Measurements from ENCODE around the gene FADS6. TPM values are rescaled to one million over a fixed set of nuclear protein-coding genes. Genes with fewer than 3 reads are reported as not detected.
"Not testable (repeated sequence)": the region's sequence is repeated elsewhere in the genome, so short reads cannot be mapped to it uniquely, and the experiment has no call there.

The FADS6 gene
- polyA plus RNA-seq, 1 donor from 2014 or later = not detected

GRCh38 chr17:74916136-74916850 is 22.9 kb upstream of the FADS6 start:
- Histone ChIP-seq H2AFZ (ENCODE audit: low read depth, low read length) (no peak overlapping the region), H3K36me3 (ENCODE audit: insufficient read depth, low read length) (no peaks in the 10 kb centered on the region), H4K20me1 (ENCODE audit: insufficient read depth) (no peaks in the 10 kb centered on the region), H3K4me3 (ENCODE audit: low read length) (no peak overlapping the region), H3K79me2 (replicated peaks; ENCODE audit: insufficient read depth, low read length) (no peaks in the 10 kb centered on the region), H3K27me3 (ENCODE audit: insufficient read depth, low read depth, low read length) (no peaks in the 10 kb centered on the region), H3K27ac (ENCODE audit: low read length) (no peak overlapping the region), H3F3A (ENCODE audit: insufficient read depth, low read length, poor library complexity, severe bottlenecking) (no peaks in the 10 kb centered on the region), H3K9ac (ENCODE audit: low read length) (no peak overlapping the region), H3K9me2 (ENCODE audit: insufficient read depth, low read length) (no peaks in the 10 kb centered on the region), H3K4me2 (ENCODE audit: low read length) (no peak overlapping the region), H3K9me3 (ENCODE audit: low read length) (no peaks in the 10 kb centered on the region)
- no peak for TF ChIP-seq EP300 (conservative IDR thresholded peaks at IDR 0.05; ENCODE audit: poor library complexity, severe bottlenecking)

GRCh38 chr17:74911423-74911822 is 18.0 kb upstream of the FADS6 start:
- H3K79me2 ChIP-seq (replicated peaks; ENCODE audit: insufficient read depth, low read length); H3K27ac ChIP-seq (ENCODE audit: low read length); H4K20me1 ChIP-seq (ENCODE audit: insufficient read depth); H3K4me3 ChIP-seq (ENCODE audit: low read length); H3K4me2 ChIP-seq (ENCODE audit: low read length); H2AFZ ChIP-seq (ENCODE audit: low read depth, low read length); H3F3A ChIP-seq (ENCODE audit: insufficient read depth, low read length, poor library complexity, severe bottlenecking); H3K9ac ChIP-seq (ENCODE audit: low read length); H3K9me3 ChIP-seq (ENCODE audit: low read length); H3K36me3 ChIP-seq (ENCODE audit: insufficient read depth, low read length); H3K27me3 ChIP-seq (ENCODE audit: insufficient read depth, low read depth, low read length); H3K9me2 ChIP-seq (ENCODE audit: insufficient read depth, low read length): not testable (repeated sequence)

GRCh38 chr17:74909097-74909496 is 15.7 kb upstream of the FADS6 start:
- H3K9me3 ChIP-seq (ENCODE audit: low read length); H2AFZ ChIP-seq (ENCODE audit: low read depth, low read length); H3K36me3 ChIP-seq (ENCODE audit: insufficient read depth, low read length); H3K27ac ChIP-seq (ENCODE audit: low read length); H3K9ac ChIP-seq (ENCODE audit: low read length); H3K9me2 ChIP-seq (ENCODE audit: insufficient read depth, low read length); H4K20me1 ChIP-seq (ENCODE audit: insufficient read depth); H3K79me2 ChIP-seq (replicated peaks; ENCODE audit: insufficient read depth, low read length); H3K4me3 ChIP-seq (ENCODE audit: low read length); H3K27me3 ChIP-seq (ENCODE audit: insufficient read depth, low read depth, low read length); H3K4me2 ChIP-seq (ENCODE audit: low read length); H3F3A ChIP-seq (ENCODE audit: insufficient read depth, low read length, poor library complexity, severe bottlenecking): not testable (repeated sequence)

- Histone ChIP-seq H3F3A (ENCODE audit: insufficient read depth, low read length, poor library complexity, severe bottlenecking) (no peaks in the 10 kb centered on the region), H3K79me2 (replicated peaks; ENCODE audit: insufficient read depth, low read length) (no peaks in the 10 kb centered on the region), H3K9ac (ENCODE audit: low read length) (no peak overlapping the region), H2AFZ (ENCODE audit: low read depth, low read length) (no peak overlapping the region), H3K36me3 (ENCODE audit: insufficient read depth, low read length) (no peaks in the 10 kb centered on the region), H4K20me1 (ENCODE audit: insufficient read depth) (no peaks in the 10 kb centered on the region), H3K9me2 (ENCODE audit: insufficient read depth, low read length) (no peaks in the 10 kb centered on the region), H3K27me3 (ENCODE audit: insufficient read depth, low read depth, low read length) (no peaks in the 10 kb centered on the region), H3K4me2 (ENCODE audit: low read length) (no peak overlapping the region), H3K9me3 (ENCODE audit: low read length) (no peaks in the 10 kb centered on the region), H3K4me3 (ENCODE audit: low read length) (no peak overlapping the region), H3K27ac (ENCODE audit: low read length) (no peak overlapping the region)
- TF ChIP-seq EZH2 (IDR thresholded peaks at IDR 0.05; ENCODE audit: borderline replicate concordance, insufficient read depth, low read length, poor library complexity, severe bottlenecking) = no peak
- TF ChIP-seq TAF1 (IDR thresholded peaks at IDR 0.05; ENCODE audit: low read depth) = no peak
- no peak for TF ChIP-seq CTCF (IDR thresholded peaks at IDR 0.05; ENCODE audit: poor library complexity, severe bottlenecking)
- no peak for TF ChIP-seq MXI1 (conservative IDR thresholded peaks at IDR 0.05; ENCODE audit: poor library complexity, severe bottlenecking)
- no peak for TF ChIP-seq RAD21 (conservative IDR thresholded peaks at IDR 0.05)
- TF ChIP-seq EP300 (conservative IDR thresholded peaks at IDR 0.05; ENCODE audit: poor library complexity, severe bottlenecking) = no peak
- no peak for TF ChIP-seq POLR2AphosphoS5 (IDR thresholded peaks at IDR 0.05)
- TF ChIP-seq SMC3 (conservative IDR thresholded peaks at IDR 0.05; ENCODE audit: poor library complexity) = no peak
- no peak for TF ChIP-seq REST (IDR thresholded peaks at IDR 0.05; ENCODE audit: borderline replicate concordance)
Measured at GRCh38 chr17:74907012-74907411, 13.6 kb upstream of the FADS6 start.

GRCh38 chr17:74906214-74906793 is 12.9 kb upstream of the FADS6 start:
- not testable (repeated sequence) for H3K36me3 ChIP-seq (ENCODE audit: insufficient read depth, low read length); H3F3A ChIP-seq (ENCODE audit: insufficient read depth, low read length, poor library complexity, severe bottlenecking); H2AFZ ChIP-seq (ENCODE audit: low read depth, low read length); H3K4me3 ChIP-seq (ENCODE audit: low read length); H3K9me2 ChIP-seq (ENCODE audit: insufficient read depth, low read length); H3K79me2 ChIP-seq (replicated peaks; ENCODE audit: insufficient read depth, low read length); H3K9me3 ChIP-seq (ENCODE audit: low read length); H4K20me1 ChIP-seq (ENCODE audit: insufficient read depth); H3K27ac ChIP-seq (ENCODE audit: low read length); H3K4me2 ChIP-seq (ENCODE audit: low read length); H3K27me3 ChIP-seq (ENCODE audit: insufficient read depth, low read depth, low read length); H3K9ac ChIP-seq (ENCODE audit: low read length)
